Body of pancreas (tissue), 4 donors: ENCODE results near the gene SDC1. TPM values are rescaled to one million over a fixed set of nuclear protein-coding genes. Genes with fewer than 3 reads are reported as not detected.

ENCODE experiments used
- ATAC-seq: fragments of 150-250 bp; one replicate; pipeline ENCODE4 v1.9.1; 2016
- DNase-seq, 4 donors: peaks; one replicate each; pipeline ENCODE4 v3.0.0-alpha.2; 2019
- H3K27ac ChIP-seq, 4 donors: fragments of 200-600 bp; sonication (generic); 1 replicate in 3 of 4; 2 replicates in 1 of 4; pipeline versions ENCODE4 v1.5.1 to v1.6.1; 2016 to 2019; ENCODE audit warnings: mild to moderate bottlenecking in 1 of 4, mixed read lengths in 1 of 4, moderate library complexity in 1 of 4
- H3K27me3 ChIP-seq, 2 donors: fragments of 200-600 bp; sonication (generic); one replicate each; pipeline ENCODE4 v1.6.0; 2016; ENCODE audit warnings: mild to moderate bottlenecking in 1 of 2
- H3K36me3 ChIP-seq, 2 donors: fragments of 200-600 bp; sonication (generic); replicated peaks in 1 of 2; 2 replicates each; pipeline ENCODE4 v1.5.1; 2016; ENCODE audit warnings: low read depth in 2 of 2; ENCODE audit not compliant: insufficient read depth in 1 of 2
- H3K4me1 ChIP-seq: fragments of 200-600 bp; sonication (generic); one replicate; pipeline ENCODE4 v1.6.0; 2016
- H3K4me3 ChIP-seq, 2 donors: fragments of 200-600 bp; sonication (generic); 1 replicate in 1 of 2; 2 replicates in 1 of 2; pipeline ENCODE4 v1.5.1; 2016 to 2019
- H3K9me3 ChIP-seq, 3 donors: fragments of 200-600 bp; sonication (generic); 1 replicate in 2 of 3; 2 replicates in 1 of 3; pipeline ENCODE4 v1.5.1; 2016
- POLR2A ChIP-seq, 3 donors: fragments of 450-650 bp; IDR thresholded peaks; one replicate each; pipeline ENCODE4 v1.6.1; 2016; ENCODE audit warnings: antibody characterized with exemption in 3 of 3, mild to moderate bottlenecking in 2 of 3
- WGBS, 2 donors: methylation state at CpG; one replicate each; pipeline ENCODE4 v1.1.5; 2017; 5-methylcytosine and 5-hydroxymethylcytosine counted together
- intact Hi-C: fragments of 100-400 bp; cut with DNase I; formaldehyde crosslinking; loops from one replicate; pipeline ENCODE4 v1.15.1; 2023
- total RNA-seq, 2 donors: library from RNA; depleted of rRNA; stranded (reverse); fragments of >200 nt; gene quantifications; one replicate each; pipeline ENCODE4 v1.1.0, GENCODE V29; 2016
- TF ChIP-seq, protein P1 (sequence below), 7 experiments: fragments of 450-650 bp in 4 of 7; fragments of 200-600 bp in 3 of 7; sonication (generic) in 3 of 7; IDR thresholded peaks; one replicate each; pipeline ENCODE4 v1.5.1; 2016 to 2019; ENCODE audit warnings: antibody characterized with exemption in 7 of 7

Gene SDC1
- total RNA-seq, 2 donors from 2014 or later = 24.7 to 53.2 TPM

- DNase-seq = no peak
These were observed 49.0 kb downstream of the SDC1 start for GRCh38 chr2:20175931-20176330.

DNA sequence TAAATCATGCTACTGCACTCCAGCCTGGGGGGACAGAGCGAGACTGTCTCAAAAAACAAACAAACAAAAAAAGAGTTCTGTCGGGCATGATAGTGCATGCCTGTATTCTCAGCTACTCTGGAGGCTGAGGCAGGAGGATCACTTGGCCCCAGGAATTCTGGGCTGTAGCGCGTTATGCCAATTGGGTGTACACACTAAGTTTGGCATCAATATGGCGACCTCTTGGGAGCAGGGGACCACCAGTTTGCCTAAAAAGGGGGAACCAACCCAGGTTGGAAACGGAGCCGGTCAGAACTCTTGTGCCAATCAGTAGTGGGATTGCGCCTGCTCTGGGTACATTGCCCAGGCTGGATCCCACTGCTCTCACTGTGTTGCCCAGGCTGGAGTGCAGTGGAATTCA, 49.7 kb downstream of the SDC1 start:
- WGBS, 2 donors = 82 to 86% methylated on average over 6 to 8 of the region's 8 CpGs
- Histone ChIP-seq H3K4me1 (peaks cover 13% of the 10 kb centered on the region), H3K27me3 (no peaks in the 10 kb centered on the region), H3K27ac (no peak overlapping the region), H3K36me3 (no peaks in the 10 kb centered on the region), H3K4me3 (no peak overlapping the region), H3K9me3 (no peaks in the 10 kb centered on the region)
- ATAC-seq (no peak), DNase-seq (peak in 2 of 4 donors; percentile 2)
- TF ChIP-seq, protein P1, sequence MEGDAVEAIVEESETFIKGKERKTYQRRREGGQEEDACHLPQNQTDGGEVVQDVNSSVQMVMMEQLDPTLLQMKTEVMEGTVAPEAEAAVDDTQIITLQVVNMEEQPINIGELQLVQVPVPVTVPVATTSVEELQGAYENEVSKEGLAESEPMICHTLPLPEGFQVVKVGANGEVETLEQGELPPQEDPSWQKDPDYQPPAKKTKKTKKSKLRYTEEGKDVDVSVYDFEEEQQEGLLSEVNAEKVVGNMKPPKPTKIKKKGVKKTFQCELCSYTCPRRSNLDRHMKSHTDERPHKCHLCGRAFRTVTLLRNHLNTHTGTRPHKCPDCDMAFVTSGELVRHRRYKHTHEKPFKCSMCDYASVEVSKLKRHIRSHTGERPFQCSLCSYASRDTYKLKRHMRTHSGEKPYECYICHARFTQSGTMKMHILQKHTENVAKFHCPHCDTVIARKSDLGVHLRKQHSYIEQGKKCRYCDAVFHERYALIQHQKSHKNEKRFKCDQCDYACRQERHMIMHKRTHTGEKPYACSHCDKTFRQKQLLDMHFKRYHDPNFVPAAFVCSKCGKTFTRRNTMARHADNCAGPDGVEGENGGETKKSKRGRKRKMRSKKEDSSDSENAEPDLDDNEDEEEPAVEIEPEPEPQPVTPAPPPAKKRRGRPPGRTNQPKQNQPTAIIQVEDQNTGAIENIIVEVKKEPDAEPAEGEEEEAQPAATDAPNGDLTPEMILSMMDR (IDR thresholded peaks at IDR 0.05) = no peak
- no peak for TF ChIP-seq POLR2A (IDR thresholded peaks at IDR 0.05)
- intact Hi-C loops = no loop called here

More at GRCh38 chr2:20175931-20176330, 49.0 kb downstream of the SDC1 start:
- Histone ChIP-seq H3K36me3 (no peaks in the 10 kb centered on the region), H3K27ac (no peak overlapping the region), H3K4me3 (no peak overlapping the region), H3K4me1 (peaks cover 15% of the 10 kb centered on the region), H3K27me3 (no peaks in the 10 kb centered on the region), H3K9me3 (no peaks in the 10 kb centered on the region)
- ATAC-seq = no peak
- 82 to 83% methylated on average over 3 of the region's 3 CpGs for WGBS, 2 donors
- TF ChIP-seq POLR2A (IDR thresholded peaks at IDR 0.05) = no peak
- TF ChIP-seq, protein P1 (IDR thresholded peaks at IDR 0.05) = no peak
- intact Hi-C loops = no loop called here

GRCh38 chr2:20174410-20174809, 50.5 kb downstream of the SDC1 start:
- Histone ChIP-seq H3K4me3 (no peak overlapping the region), H3K4me1 (peaks cover 5% of the 10 kb centered on the region), H3K27me3 (no peaks in the 10 kb centered on the region), H3K36me3 (no peaks in the 10 kb centered on the region), H3K9me3 (no peaks in the 10 kb centered on the region), H3K27ac (no peak overlapping the region)
- TF ChIP-seq, protein P1 (IDR thresholded peaks at IDR 0.05) = no peak
- no peak for TF ChIP-seq POLR2A (IDR thresholded peaks at IDR 0.05)
- 93 to 97% methylated on average over 2 of the region's 2 CpGs for WGBS, 2 donors
- DNase-seq (no peak), ATAC-seq (no peak)
- intact Hi-C loops = no loop called here

DNA sequence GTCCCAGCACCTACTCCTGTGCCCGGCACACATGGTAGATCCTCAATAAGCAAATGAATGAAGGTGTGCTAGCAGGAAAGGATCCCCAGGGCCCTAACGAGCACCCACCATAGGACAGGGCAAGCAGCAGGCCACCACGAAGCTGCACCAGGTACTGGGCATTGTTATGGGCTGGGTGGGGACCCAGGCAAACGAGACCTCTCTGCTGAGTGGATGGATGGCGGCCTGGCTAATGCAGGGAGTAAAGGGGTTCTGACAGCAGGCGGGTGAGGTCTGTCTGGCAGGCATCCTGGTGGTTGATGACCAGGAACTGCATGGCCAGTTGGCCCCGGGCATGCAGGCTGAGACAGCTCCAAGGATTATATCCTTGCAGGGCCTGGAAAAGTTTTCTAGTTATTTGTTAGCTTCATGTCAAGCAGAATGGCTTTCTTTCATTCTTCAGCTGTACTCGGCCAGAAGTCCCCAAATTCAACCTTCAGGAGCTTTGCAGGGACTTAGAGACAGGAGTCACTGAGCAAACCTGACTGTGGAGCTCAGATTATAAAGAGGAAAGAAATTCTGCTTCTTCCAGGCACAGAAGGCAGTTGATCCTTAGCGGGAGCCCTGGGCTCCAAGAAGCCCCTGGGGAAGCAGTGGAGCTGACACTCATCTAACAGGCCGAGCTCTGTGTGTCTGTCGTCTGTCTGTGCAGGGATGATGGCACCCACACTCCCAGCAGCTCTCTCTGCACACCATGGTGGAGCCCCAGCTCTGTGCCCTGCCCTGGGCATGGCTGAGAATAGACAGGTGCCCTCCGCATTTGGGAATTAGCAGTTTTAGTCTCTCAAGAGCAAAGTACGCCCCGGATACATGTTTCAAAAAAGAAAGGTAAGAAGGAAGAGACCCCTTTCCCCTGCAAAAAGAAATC, 51.2 kb downstream of the SDC1 start:
- DNase-seq = no peak
- H3K4me3 ChIP-seq = no peak overlapping the region
- TF ChIP-seq POLR2A (IDR thresholded peaks at IDR 0.05) = no peak
- TF ChIP-seq, protein P1 (IDR thresholded peaks at IDR 0.05) = no peak
- no peak overlapping the region for H3K27ac ChIP-seq
- no peaks in the 10 kb centered on the region for H3K27me3 ChIP-seq
- H3K4me1 ChIP-seq = no peaks in the 10 kb centered on the region
- ATAC-seq = no peak
- H3K9me3 ChIP-seq = no peaks in the 10 kb centered on the region
- intact Hi-C loops = no loop called here
- WGBS, 2 donors = 73 to 78% methylated on average over 14 of the region's 14 CpGs
- H3K36me3 ChIP-seq = no peaks in the 10 kb centered on the region
